Type B pancreatic cell (in vitro differentiated cells): ENCODE results near the gene FAM72C. TPM values are rescaled to one million over a fixed set of nuclear protein-coding genes. Genes with fewer than 3 reads are reported as not detected.
A peak's percentile ranks its signal among the peaks of the same experiment; 100 is the strongest.
"Not testable (repeated sequence)": the region's sequence is repeated elsewhere in the genome, so short reads cannot be mapped to it uniquely, and the experiment has no call there.

Experiments used
- DNase-seq: peaks from one replicate; pipeline ENCODE4 v3.0.0; 2021; ENCODE audit warnings: mixed read lengths; ENCODE audit not compliant: unreplicated experiment; ENCODE audit errors: extremely low spot score
- H3K27ac Mint-ChIP-seq: 2 replicates; pipeline ENCODE4 v1.8.0; 2021; ENCODE audit warnings: mild to moderate bottlenecking, mixed read lengths
- H3K27me3 Mint-ChIP-seq: 2 replicates; pipeline ENCODE4 v1.8.0; 2021; ENCODE audit warnings: mixed read lengths
- H3K36me3 Mint-ChIP-seq: 2 replicates; pipeline ENCODE4 v1.8.0; 2021; ENCODE audit warnings: mixed read lengths
- H3K4me1 Mint-ChIP-seq: one replicate; pipeline ENCODE4 v1.8.0; 2021; ENCODE audit warnings: mixed read lengths; ENCODE audit not compliant: unreplicated experiment
- H3K4me3 Mint-ChIP-seq: 2 replicates; pipeline ENCODE4 v1.8.0; 2021; ENCODE audit warnings: mild to moderate bottlenecking, mixed read lengths
- H3K9me3 Mint-ChIP-seq: 2 replicates; pipeline ENCODE4 v1.8.0; 2021; ENCODE audit warnings: mixed read lengths
- CTCF ChIP-seq: fragments of 200-600 bp; sonication (generic); conservative IDR thresholded peaks from 2 replicates; pipeline ENCODE4 v1.5.0; 2021; ENCODE audit warnings: antibody characterized with exemption, mild to moderate bottlenecking
- total RNA-seq: library from RNA; stranded (reverse); gene quantifications from 2 replicates; pipeline ENCODE4 v1.2.1, GENCODE V29; 2021; ENCODE audit warnings: low replicate concordance

Gene FAM72C
- total RNA-seq, 1 donor from 2014 or later = 3.6 TPM

- H3K27me3 Mint-ChIP-seq, H3K9me3 Mint-ChIP-seq, H3K4me3 Mint-ChIP-seq, H3K36me3 Mint-ChIP-seq, H3K4me1 Mint-ChIP-seq, DNase-seq, H3K27ac Mint-ChIP-seq: not testable (repeated sequence)
- peak; percentile 73 for TF ChIP-seq CTCF
Measured at GRCh38 chr1:143936457-143937115, 35.2 kb downstream of the FAM72C start.

- H3K4me1 Mint-ChIP-seq, DNase-seq, H3K36me3 Mint-ChIP-seq, H3K27me3 Mint-ChIP-seq, H3K4me3 Mint-ChIP-seq, H3K27ac Mint-ChIP-seq, H3K9me3 Mint-ChIP-seq: not testable (repeated sequence)
Measured at GRCh38 chr1:143919127-143919526, 52.7 kb downstream of the FAM72C start.

GRCh38 chr1:143918552-143918951 is 53.2 kb downstream of the FAM72C start:
- not testable (repeated sequence) for H3K27me3 Mint-ChIP-seq, DNase-seq, H3K4me3 Mint-ChIP-seq, H3K4me1 Mint-ChIP-seq, H3K36me3 Mint-ChIP-seq, H3K27ac Mint-ChIP-seq, H3K9me3 Mint-ChIP-seq

GRCh38 chr1:143913705-143914104 is 58.1 kb downstream of the FAM72C start:
- not testable (repeated sequence) for H3K27me3 Mint-ChIP-seq, H3K27ac Mint-ChIP-seq, H3K9me3 Mint-ChIP-seq, H3K4me1 Mint-ChIP-seq, H3K36me3 Mint-ChIP-seq, DNase-seq, H3K4me3 Mint-ChIP-seq
